AG08395 (cell line): ENCODE measurements around the gene TMEM43.

Source experiments
- DNase-seq: peaks from one replicate; pipeline ENCODE4 v3.0.0; 2012; ENCODE audit warnings: mixed read lengths, low spot score

The TMEM43 gene

DNA sequence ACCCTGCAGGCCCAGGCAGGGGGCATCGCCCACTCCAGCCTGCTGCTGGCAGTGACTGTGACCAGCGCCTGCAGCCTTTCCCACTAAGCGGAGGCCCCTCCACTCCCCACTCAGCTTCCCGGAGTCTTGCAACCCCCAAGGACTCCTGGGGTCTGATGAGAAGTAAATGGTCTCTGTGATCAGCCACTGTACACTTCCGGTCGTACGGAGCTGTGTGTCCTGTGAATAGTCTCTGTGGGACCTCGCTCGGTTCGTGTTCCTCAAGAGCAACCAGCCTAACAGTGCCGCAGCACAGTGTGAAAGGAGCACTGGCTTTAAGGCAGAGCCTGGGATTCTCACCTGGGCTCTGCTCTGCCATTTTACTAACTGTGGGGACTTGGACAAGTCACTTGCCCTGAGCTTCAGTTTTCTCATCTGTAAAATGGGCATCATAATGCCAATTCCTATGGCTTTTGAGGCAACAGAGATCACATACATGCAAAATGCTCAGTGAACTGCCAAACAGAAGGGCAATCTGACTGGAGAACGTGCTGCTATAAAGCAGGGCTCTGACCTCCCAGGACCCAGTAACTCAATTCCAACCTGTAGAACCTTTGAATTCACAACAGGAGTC is 26.7 kb downstream of the TMEM43 start:
- no peak for DNase-seq

DNA sequence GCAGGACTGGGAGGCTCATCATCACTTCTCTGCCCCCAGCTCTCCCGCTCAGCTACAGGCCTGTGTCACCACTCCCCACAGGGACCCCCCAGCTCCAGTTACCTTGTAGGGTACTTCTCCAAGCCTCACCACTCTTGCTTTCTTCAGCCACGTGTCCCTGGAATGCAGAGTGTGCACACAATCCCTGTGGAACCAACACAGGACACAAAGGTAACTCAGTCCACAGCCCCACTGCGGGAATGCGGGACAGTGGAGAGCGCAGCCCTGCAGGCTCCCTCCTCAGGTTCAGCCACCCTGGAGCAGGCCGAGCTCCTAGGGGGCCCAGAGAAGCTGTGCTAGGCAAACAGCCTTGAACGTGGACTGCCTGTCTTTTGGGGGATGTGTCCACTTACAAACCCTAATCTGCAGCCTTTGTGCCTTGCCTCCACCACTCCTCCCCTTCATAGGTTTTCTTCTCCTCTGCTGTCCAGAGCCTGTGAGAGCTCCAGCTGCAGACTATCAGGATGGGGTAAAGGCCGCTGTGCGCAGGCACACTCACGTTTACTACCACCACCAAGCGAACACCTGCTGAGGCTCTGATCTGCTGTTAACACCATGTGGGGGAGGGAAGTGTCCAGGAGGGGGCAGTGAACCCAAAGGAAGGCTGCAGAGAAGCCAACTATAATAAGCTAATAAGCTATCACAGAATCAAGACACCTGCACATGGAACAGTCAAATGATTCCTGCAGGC is 27.5 kb downstream of the TMEM43 start:
- no peak for DNase-seq

DNA sequence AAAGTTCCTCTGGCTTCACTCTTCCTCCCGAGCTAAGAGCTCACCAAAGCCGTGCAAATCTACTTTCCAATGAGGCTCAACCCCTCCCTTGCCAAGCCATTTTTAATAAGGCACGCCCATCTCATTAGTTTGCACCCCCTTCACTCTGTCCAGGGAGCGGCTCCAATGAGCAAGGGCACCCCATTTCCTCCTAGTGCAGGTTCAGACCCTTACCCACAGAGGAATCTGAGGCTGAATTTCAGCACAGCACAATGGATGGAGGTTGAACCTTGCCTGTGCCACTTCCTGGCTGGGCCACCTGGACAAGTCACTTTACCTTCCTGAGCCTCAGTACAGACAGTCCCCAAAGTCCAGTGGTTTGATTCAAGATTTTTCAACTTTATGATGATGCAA is 28.1 kb downstream of the TMEM43 start:
- DNase-seq = no peak

DNA sequence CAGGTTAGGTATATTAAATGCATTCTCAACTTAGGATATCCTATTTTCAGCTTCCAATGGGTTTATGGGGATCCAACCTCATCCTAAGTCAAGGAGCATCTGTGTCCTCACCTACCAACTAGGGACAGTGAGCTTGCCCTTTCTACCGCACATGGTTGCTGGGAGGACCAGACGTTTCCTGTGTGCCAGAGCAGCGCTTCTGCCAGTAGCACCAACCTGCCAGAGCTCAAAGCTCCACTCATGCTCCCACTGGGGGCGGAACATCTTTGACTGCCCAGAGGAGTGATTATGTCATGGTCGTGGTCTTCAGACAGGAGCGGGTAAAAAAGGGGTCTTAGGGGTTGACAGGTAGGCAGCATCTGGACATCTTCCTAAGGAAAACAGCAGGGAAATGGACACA is 28.8 kb downstream of the TMEM43 start:
- DNase-seq = no peak

DNA sequence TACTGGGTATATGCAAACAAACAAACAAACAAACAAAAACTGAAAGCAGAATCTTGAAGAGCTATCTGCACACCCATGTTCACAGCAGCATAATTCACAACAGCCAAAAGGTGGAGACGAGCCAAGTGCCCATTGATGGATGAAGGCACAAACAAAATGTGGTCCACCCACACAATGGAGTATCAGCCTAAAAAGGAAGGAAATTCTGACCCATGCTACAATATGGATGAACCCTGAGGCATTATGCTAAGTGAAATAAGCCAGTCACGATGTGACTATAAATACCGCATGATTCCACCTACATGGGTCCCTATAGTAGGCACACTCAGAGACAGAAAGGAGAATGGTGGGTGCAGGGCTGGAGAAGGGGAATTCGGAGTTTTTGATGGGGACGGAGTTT is 29.4 kb downstream of the TMEM43 start:
- no peak for DNase-seq

DNA sequence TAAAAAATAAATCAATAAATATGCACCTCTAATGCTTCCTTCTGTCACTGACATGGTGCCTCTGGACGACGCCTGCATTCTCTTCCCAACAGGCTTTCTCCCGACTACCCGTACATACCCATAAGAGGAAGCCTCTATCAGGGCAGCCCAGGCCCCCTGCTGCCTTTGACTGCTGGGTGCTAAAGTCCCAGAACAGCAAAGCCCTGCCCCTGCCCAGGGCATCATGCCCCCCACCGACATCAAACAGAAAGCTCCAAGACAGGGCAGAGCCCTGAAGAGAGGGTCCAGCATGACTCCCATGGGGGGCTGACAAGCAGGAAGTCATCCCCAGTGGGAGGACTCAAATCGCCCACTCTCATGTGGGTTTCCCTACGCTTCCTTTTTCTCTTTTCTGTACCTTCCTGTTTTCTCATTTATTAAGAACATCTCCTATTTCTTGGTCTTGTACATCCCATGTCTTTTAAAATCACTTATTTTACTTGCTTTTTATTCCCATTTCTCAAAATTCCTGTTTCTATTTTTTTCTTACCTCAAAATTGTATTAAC is 30.1 kb downstream of the TMEM43 start:
- DNase-seq = no peak

DNA sequence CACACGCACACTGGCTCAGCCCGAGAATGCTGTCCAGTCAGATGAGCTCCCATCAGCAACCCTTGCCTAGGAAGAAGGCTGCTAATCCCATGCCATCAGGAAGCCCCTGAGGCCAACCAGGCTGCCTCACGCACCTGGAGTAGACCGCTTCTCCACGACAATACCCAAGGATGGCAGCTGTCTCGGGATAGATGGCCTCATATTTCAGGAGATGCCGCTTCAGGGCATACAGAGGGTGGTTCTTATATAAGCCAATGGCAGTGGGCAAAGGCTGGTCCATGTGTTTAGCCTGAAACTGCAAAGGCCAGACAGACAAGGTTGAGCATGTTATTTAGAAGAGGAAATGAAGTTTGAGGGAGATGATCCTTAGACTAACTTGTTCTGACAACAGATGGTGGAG is 31.3 kb downstream of the TMEM43 start:
- DNase-seq = no peak

DNA sequence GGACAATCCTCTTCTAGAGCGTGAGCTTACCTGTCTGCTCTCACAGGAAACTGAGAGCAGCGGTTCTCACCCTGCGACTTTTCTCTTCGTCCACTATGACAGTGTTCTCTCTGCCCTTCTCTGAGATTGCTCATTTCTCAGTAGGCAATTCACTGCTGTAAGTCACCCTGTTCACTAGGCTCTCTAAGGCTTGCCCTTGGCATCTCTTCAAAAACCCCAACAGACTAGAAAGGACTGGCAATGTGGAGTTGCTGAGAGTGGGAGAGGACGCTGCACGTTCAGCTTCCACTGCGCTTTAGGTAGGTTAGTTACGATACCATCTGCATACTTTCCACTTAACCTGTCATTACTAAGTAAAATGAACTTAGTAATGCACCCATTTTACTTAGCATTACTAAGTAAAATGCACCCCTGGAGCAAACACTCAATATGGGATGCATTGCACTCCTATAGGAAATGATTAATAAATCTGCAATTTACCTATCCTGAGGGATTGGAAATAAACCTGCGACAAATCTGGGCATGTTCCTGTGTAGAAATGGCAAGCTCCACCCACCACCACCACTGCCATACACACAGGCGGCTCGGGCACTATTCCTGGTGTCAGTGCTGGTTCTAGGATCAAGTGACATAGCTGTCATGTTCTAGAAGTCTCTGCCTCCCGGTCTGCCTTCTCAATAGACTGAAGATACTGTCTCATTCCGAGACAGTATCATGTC is 32.1 kb downstream of the TMEM43 start:
- DNase-seq = no peak

DNA sequence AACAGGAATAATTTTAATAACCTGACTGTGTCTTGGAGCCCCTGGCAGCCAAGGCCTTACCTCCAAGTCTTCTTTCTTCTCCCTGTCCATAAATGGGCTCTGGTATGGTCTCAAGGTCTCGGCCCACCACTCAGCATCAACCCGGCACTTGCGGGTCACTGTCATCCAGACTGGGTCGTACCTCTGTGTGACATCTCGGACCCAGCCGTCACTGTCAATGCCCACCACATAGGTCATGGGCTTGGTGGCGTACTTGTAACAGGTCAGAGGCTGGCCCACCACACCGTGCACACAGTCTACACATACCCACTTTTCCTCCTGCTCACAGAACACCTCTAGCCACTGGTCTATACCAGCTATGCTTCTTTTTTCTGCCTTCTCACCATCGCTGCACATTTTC is 33.1 kb downstream of the TMEM43 start:
- no peak for DNase-seq

DNA sequence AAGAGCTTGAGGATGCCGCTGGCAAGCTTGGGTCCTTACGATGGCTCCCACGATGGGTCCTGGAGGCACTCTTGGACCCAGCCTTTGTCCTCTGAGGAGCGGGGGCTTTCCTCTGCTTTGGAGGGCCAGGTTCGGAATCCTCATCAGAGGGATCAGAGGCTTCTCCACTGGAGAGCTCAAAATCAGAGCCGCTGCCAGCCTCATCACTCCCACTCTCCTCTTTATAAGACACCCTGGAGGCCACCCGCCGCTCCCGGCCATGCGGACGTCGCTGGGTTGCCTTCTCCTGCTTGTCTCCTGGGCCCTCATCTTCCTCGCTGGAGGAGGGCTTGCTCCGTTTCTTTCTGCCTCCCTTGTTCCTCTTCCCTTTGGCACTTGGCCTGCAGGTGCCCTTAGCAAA is 33.5 kb downstream of the TMEM43 start:
- no peak for DNase-seq

DNA sequence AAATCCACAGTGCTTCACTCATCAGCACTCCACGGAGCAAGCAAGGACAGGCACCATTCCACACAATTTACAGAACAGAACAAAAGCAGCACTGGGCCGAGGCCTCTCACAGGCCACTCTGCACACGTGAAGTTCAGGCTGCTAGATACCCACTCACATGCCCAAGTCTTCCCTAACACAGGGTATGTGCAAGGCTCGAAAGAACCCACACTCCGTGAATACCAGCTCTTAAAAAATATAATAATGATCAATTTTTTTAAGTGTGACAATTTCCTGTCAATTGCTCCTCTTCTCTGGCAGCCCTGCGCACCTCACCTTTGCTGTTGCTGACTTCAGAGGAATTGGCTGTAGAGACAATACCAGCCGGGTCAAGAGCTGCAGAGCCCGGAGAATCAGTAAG is 34.6 kb downstream of the TMEM43 start:
- DNase-seq = no peak

DNA sequence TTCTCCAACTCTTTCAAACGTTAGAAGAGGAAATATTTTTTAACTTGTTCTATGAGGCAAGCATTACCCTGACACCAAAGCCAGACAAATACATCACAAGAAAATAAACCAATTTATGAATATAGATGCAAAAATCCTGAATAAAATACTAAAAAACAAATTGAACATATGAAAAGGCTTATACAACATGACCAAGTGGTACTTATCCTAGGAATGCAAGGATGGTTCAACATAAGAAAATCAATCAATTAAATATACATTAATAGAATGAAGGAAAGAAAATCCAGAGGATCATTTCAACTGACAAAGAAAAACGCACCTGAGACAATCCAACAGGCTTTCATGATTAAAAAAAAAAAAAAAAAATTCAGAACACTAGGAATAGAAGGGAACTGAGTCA is 36.4 kb downstream of the TMEM43 start:
- no peak for DNase-seq

DNA sequence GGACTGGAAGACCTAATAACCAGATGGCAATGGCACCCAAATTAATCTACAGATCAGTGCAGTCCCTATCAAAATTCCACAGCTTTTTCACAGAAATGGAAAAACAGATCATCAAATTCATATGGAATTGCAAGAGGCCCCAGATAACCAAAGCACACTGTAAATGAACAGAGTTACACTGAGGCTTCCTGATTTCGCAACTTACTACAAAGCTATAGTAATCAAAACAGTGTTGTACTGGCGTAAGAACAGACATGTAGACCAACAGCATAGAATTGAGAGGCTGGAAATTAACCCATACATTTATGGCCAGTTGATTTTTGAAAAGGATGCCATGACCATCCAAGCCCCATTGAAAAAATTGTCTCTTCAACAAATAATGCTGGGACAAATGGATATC is 37.3 kb downstream of the TMEM43 start:
- no peak for DNase-seq

DNA sequence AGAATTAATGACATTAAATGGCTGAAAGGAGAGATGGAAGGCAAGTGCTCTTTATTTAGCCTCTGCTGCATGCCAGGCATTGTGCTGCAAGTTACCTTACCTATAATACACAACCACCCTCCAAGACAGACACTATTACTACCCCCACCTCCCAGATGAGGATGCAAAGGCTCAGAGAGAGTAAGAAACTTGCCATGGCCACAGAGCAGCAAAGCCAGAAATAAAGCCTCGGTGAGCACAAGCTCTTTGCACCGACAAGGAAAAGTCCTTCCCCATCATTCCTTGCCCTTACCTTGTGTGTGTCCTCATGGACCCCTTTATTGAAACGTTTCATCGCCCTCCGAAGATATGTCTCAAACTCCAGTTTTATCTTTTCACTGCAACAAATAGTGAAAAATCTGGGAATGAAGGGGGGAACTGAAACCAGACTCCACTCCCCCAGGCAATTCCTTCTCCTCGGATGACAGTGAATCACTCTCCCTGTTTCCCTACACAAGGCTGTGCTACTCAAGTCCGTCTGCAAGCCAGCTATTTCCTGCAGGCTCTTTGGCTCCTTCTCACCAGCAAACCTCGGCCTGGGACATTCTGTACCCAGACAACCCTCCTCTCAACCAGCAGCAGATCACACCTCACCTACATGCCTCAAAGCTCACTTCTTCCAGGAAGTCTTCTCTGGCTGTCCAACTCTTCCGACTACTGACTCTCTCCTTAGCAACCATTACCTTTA is 42.2 kb downstream of the TMEM43 start:
- no peak for DNase-seq

DNA sequence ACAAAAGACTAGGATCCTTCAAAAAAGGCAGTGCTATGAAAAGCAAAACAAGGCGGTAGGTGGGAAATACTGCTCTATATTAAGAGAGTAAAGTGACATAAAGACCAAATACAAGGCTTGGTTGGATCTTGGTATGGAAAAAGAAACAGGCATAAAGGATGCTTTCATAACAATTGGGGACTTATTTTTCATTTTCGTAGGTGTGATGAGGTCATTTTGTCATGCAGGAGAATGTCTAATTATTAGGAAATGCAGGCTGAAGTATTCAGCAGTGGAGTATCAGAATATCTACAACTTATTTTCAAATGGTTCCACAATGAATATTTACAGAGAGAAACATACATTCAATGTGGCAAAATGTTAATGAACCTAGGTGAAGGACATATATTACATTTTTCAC is 44.6 kb downstream of the TMEM43 start:
- DNase-seq = no peak

DNA sequence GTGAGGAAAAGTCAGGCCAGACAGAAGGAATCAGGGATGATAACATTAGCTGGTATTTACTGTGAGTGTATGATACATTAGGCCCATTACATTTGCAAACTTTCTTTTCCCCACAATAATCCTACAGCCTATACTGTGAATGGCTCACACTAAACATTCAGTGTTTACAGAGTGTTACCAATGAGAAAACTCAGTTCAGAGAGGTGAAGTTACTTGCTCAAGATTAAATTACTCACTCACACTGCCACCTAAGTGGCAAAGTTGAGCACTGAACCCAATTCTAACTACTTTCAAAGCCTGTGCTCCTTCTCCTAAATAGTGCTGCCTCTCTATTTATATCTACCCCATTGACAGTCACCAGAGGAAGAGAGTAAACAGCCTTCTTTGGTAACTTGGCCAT is 45.0 kb downstream of the TMEM43 start:
- DNase-seq = no peak

DNA sequence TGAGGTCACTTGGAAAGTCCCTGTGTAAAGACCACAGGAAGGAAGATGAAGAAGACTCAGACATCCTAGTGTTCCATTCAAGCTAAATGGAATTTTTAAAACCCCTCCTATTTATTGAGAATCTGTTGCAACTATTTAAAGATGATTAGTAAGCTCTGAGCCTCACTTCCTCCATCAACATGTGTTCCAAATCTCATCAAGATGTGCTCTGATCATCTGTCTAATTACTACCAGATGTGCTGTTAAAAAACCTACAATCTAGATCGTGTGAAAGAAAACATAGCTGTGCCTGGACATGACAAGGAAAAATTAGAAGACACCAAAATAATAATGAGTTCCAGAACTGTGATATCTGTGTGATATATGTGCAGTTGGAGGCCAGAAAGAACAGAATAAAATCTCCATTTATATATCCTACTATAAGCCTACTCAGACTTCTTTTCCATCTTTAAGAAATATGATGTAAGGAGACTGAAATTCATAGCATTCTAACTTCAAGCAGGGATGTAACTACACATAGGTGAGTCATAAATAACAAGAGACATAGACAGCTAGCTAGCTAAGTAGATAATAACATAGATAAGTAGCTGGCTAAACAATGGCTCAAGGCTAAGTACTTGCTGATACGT is 45.8 kb downstream of the TMEM43 start:
- peak; percentile 33 for DNase-seq

DNA sequence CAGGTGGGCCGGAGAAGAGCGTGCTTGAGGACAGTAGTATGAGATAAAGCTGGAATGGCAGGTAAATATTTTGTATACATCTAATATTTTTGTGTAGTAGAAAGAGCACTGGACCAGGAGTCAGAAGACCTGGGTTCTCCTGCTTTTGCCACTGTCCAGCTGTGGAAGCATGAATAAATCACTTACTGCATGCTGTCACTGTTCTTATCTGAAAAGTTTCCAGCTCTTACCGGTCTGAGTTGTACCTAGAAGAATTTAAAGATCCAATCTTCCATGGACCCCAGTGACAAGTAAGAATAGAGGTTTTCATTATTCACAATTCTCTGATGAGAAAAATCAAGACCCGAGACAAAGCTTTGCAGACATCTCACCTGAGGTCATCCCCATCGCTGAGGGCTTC is 47.6 kb downstream of the TMEM43 start:
- DNase-seq = no peak

DNA sequence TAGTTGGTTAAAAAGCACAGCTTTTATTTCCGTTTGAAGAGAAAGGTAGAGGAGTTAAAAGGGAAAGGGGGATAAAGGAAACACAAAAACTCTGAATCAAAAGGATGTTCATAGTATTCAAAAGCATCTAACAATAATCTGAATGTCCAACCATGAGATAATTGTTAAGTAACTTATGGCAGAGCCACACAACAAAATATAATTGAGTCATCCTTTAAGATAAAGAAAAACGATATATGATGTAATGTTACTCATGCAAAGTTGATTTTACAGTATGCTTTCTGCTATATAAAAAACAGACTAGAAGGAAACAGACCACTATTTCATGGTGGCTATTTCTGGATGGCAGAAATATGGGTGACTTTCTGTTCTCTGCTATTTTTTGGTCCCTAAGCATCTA is 49.6 kb downstream of the TMEM43 start:
- no peak for DNase-seq

DNA sequence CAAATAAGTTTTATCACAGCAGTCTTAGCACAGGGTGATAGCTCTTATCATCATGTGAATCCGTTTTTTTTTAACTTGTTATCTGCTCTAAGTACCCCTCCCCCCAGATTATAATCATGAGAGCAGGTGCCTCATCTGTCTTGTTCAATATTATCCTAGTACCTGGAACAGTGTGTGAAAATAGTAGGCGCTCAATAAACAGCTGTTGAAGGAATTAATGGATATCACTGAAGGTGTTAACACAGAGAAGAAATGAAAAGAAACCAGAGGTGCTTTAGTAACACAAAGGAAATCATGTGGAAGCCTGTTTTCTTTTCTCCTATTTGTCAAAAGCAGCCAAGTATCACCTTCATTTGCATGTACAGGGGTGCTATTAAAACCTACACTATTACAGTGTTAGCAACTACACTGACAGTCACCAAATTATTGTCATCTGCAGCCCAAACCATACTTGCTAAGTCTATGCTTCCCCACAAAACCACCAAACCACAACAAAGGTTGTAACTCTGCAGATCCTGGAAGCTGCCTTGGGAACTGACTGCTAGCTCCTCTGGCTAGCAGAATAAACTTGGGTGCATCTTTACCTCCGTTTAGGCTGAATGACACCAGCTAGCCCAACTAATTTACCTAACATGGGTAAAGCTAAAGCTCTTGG is 50.7 kb downstream of the TMEM43 start:
- DNase-seq = peak; percentile 24

DNA sequence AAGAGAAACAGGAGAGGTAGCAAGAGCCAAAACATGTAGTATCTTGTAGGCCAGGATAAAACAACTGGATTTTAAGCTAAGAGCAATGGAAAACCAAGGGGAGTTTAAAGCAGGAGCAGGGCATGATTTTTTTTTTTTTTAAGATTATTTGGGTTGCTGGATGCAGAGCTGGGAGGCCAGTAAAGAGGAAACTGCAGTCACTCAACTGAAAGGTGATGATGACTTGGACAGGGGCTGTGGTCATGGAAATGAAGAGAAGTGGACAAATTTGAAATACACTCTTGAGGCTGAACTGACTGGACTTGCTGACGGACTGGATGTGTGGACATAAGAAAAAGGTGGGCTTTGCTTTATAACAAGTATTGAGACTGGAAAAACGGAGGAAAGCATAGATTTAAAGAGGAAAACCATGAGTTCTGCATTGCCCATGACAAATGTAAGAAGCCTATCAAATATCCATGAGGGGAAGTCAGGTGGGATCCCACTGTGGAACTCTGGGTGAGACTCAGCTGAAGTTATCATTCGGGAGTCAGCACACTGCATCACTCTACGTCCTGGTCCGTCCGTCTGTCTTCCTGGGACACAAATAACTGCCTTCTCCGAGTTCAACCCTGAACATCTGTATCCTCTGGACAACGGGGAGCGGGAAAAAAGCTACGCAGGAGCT is 52.9 kb downstream of the TMEM43 start:
- DNase-seq = no peak
